ENCODE measurements around the gene RCN1.

RCN1 gene

DNA sequence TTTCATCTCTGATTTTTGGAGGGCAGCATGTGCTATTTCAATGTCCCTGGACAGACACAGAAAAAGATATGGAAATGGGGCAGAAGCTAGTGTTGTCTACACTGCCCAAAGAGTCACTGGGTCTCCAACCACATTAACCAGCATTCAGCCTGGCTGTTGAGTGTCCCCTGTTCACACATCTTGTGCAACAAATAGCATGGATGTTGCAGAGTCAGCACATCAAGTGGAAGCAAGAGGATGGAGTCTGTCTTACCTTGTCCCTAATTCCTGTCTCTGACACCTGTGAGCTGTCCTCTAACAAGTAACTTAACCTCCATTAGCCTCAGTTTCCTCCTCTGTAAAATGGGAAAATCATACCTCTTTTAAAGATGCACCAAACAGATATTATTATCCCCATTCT, 60.2 kb downstream of the RCN1 start:
- DNase-seq (ENCODE audit: low read depth in 2 of 2, low spot score in 1 of 2) = no peak

DNA sequence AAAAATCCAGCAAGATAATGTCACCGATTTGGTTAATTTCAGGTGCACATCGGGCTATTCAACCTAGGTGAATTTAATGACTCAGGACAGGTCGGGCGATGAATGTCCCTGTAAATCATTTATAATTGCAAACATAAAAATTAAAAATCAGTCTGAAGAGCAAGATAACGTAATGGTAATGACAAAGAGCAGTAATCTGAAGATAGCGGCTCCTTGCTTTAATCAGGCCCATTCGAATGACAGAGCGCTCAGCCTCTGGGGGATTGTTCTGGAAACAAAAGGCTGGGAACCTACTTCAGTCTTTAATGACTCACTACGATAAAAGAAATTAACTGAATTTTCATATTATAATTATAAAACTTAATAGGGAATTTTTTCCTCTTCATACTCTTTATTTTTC, 61.3 kb downstream of the RCN1 start:
- no peak for DNase-seq (ENCODE audit: low read depth in 2 of 2, low spot score in 1 of 2)

DNA sequence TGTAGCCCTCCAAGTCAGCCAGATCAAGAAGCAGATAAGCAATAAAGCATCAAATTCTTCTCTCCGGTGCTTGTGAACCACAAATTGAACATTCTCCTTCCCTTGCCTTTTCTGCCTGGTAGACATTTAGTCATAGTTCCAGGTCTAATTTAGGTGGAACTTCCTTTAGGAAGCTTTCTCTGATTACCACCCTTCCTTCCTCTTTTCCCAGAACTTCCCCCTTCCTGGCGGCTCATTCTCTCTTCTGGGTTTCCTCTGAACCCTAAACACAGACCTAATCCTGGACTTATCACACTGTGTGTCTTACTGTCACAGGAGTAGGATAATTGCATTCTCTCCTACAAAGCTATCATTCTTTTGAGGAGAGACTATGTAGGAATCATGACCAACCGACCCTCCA, 61.9 kb downstream of the RCN1 start:
- DNase-seq (ENCODE audit: low read depth in 2 of 2, low spot score in 1 of 2) = no peak

DNA sequence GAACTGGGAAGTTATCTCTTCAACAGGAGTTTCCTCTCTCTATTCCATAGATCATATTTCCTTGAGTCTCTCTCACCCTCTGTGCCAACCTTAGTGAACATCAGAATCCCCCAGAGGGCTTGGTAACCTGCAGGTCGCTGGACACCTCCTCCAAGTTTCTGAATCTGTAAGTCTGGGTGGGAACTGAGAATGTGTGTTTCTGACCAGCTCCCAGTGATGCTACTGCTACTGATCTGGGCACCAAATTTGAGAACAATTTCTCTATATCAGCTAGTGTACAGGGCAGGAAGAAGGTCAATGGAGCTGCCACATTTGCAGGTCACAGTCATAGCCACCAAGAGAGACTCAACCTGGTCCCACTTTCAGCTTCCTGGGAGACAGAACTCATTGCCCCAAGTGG, 62.9 kb downstream of the RCN1 start:
- DNase-seq (ENCODE audit: low read depth in 2 of 2, low spot score in 1 of 2) = no peak

DNA sequence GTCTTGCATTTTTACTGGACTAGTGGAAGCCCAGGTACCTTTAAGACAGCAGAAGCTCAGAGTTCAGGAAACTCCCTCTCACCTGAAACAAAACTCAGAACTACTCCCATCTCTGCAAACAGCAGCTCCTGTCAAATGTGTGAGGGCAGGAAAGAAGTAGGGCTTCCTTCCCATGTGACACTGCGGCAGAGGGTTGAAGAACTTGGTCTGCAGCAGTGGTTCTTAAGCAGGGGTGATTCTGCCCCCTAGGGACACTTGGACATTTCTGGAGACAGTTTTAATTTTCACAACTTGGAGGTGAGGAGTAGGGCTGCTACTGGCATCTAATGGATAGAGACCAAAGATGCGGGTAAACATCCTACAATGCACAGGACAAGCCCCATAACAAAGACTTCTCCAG, 63.4 kb downstream of the RCN1 start:
- DNase-seq (ENCODE audit: low read depth in 2 of 2, low spot score in 1 of 2) = no peak
